GM18526 (cell line): ENCODE results near the gene DYRK1B.

ENCODE experiments used
- POLR2A ChIP-seq: IDR thresholded peaks from 3 replicates; pipeline ENCODE4 v1.6.1; 2011; ENCODE audit not compliant: insufficient read length; ENCODE audit errors: extremely low read depth

DYRK1B gene

GRCh38 chr19:39848392-39848791, 14.4 kb upstream of the DYRK1B start:
- TF ChIP-seq POLR2A = no peak

- no peak for TF ChIP-seq POLR2A
Observed at GRCh38 chr19:39847525-39847924, 13.6 kb upstream of the DYRK1B start.

GRCh38 chr19:39846678-39847486, 12.9 kb upstream of the DYRK1B start:
- no peak for TF ChIP-seq POLR2A

- TF ChIP-seq POLR2A = peak; percentile 82
Observed at GRCh38 chr19:39845933-39846677, 12.1 kb upstream of the DYRK1B start, which contains the start of gene FBL. TSS of gene FBL (minus strand) at chr19:39846379. CDS start at chr19:39846300, 79 bp downstream.

- TF ChIP-seq POLR2A = no peak
Observed at GRCh38 chr19:39845584-39845932, 11.6 kb upstream of the DYRK1B start.

- no peak for TF ChIP-seq POLR2A
Observed at GRCh38 chr19:39845172-39845571, 11.2 kb upstream of the DYRK1B start.

- TF ChIP-seq POLR2A = no peak
Observed at GRCh38 chr19:39843919-39844793, 10.2 kb upstream of the DYRK1B start.

GRCh38 chr19:39842693-39843435, 8.9 kb upstream of the DYRK1B start:
- TF ChIP-seq POLR2A = no peak

GRCh38 chr19:39841041-39841440, 7.1 kb upstream of the DYRK1B start:
- TF ChIP-seq POLR2A = no peak

GRCh38 chr19:39840492-39840891, 6.5 kb upstream of the DYRK1B start:
- TF ChIP-seq POLR2A = no peak

GRCh38 chr19:39839678-39840327, 5.8 kb upstream of the DYRK1B start:
- TF ChIP-seq POLR2A = no peak

- TF ChIP-seq POLR2A = no peak
Observed at GRCh38 chr19:39838569-39838968, 4.6 kb upstream of the DYRK1B start.

- no peak for TF ChIP-seq POLR2A
Observed at GRCh38 chr19:39837978-39838377, 4.0 kb upstream of the DYRK1B start.

GRCh38 chr19:39834287-39834841, 402 bp upstream of the DYRK1B start:
- TF ChIP-seq POLR2A = no peak

GRCh38 chr19:39833160-39833463, 850 bp downstream of the DYRK1B start:
- no peak for TF ChIP-seq POLR2A
